Measurements from ENCODE around the gene BMP10. TPM values are rescaled to one million over a fixed set of nuclear protein-coding genes. Genes with fewer than 3 reads are reported as not detected.

The BMP10 gene
- total RNA-seq, 1 experiment from 2014 or later, result not detected

DNA sequence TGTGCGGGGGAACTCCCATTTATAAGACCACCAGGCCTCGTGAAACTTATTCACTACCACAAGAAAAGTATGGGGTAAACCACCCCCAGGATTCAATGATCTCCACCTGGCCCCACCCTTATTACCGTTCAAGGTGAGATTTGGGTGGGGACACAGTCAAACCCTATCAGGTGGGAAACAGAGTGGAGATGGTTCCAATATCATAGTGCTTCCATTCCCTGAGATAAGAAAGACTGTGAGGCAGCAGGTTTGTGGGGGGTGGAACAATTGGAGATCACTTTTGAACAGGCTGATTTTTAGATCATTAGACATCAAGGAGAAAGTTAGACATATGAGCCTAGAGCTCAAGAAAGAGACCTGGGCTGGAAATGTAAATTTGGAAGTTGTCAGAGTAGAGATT, 42.2 kb upstream of the BMP10 start:
- H3K27ac Mint-ChIP-seq, result no peak overlapping the region
- peaks cover 0 to 10% of the 10 kb centered on the region in 2 experiments; a peak in 1 of 5 replicates for H3K9me3 Mint-ChIP-seq
- Histone ChIP-seq H4K91ac (ENCODE audit: insufficient read length, low read depth, low read length) (no peak overlapping the region), H3K27ac (ENCODE audit: insufficient read length, low read depth, low read length) (no peak overlapping the region), H4K8ac (replicated peaks; ENCODE audit: insufficient read length, low read depth, low read length) (no peak overlapping the region), H2AFZ (ENCODE audit: low read length) (no peak overlapping the region), H2BK15ac (ENCODE audit: low read depth, low read length) (no peak overlapping the region), H3K23me2 (ENCODE audit: insufficient read length, low read depth, low read length, poor library complexity, severe bottlenecking) (no peaks in the 10 kb centered on the region), H3K27me3 (ENCODE audit: insufficient read depth, low read length) (no peaks in the 10 kb centered on the region), H3K4me1 (ENCODE audit: insufficient read depth, low read length) (peaks cover 5% of the 10 kb centered on the region), H2BK120ac (ENCODE audit: low read depth, low read length, poor library complexity, severe bottlenecking) (no peak overlapping the region), H3K56ac (ENCODE audit: insufficient read length, low read depth, low read length) (no peak overlapping the region), H4K20me1 (ENCODE audit: control insufficient read depth, insufficient read depth, insufficient read length) (no peaks in the 10 kb centered on the region), H3K18ac (ENCODE audit: insufficient read length, low read depth, low read length) (no peak overlapping the region), H2BK20ac (ENCODE audit: low read depth, low read length, poor library complexity, severe bottlenecking) (no peak overlapping the region), H2AK5ac (ENCODE audit: insufficient read length, low read length) (no peak overlapping the region), H3K79me2 (ENCODE audit: insufficient read depth, low read length) (no peaks in the 10 kb centered on the region), H3K79me1 (ENCODE audit: insufficient read depth, low read depth, low read length, poor library complexity, severe bottlenecking) (no peaks in the 10 kb centered on the region), H3K23ac (ENCODE audit: insufficient read length, low read depth, low read length) (no peak overlapping the region), H3K9ac (ENCODE audit: extremely low read depth, insufficient read length, low read length) (no peak overlapping the region), H3K9me3 (ENCODE audit: control insufficient read depth, low read depth, low read length) (no peaks in the 10 kb centered on the region), H3K4me2 (ENCODE audit: insufficient read depth, insufficient read length, low read length) (no peak overlapping the region), H3T11ph (ENCODE audit: low read length) (no peak overlapping the region), H4K5ac (ENCODE audit: insufficient read length, low read depth, low read length) (no peak overlapping the region), H3K4ac (ENCODE audit: low read depth, low read length) (no peak overlapping the region), H3K14ac (ENCODE audit: insufficient read depth, low read length) (no peak overlapping the region), H2BK12ac (ENCODE audit: insufficient read length, low read depth, low read length) (no peak overlapping the region), H2BK5ac (ENCODE audit: insufficient read length, low read length) (no peak overlapping the region)
- H3K27me3 Mint-ChIP-seq (ENCODE audit: low read depth), result no peaks in the 10 kb centered on the region
- peaks cover 10 to 14% of the 10 kb centered on the region in 2 experiments for H3K4me1 Mint-ChIP-seq
- H3K4me3 Mint-ChIP-seq, result no peak overlapping the region
- DNase-seq, result no peak
- 0 out of 7 replicates have a peak, but pooled peaks cover 0 to 3% (median 0%) of the 10 kb centered on the region in 3 experiments for H3K36me3 Mint-ChIP-seq (ENCODE audit: insufficient read depth in 1 of 3, low read depth in 3 of 3)
- WGBS (ENCODE audit: extremely low coverage, insufficient read length, low lambda C conversion rate), result no CpG with 5 or more reads among the region's 3 CpGs
- TF ChIP-seq, protein P1, sequence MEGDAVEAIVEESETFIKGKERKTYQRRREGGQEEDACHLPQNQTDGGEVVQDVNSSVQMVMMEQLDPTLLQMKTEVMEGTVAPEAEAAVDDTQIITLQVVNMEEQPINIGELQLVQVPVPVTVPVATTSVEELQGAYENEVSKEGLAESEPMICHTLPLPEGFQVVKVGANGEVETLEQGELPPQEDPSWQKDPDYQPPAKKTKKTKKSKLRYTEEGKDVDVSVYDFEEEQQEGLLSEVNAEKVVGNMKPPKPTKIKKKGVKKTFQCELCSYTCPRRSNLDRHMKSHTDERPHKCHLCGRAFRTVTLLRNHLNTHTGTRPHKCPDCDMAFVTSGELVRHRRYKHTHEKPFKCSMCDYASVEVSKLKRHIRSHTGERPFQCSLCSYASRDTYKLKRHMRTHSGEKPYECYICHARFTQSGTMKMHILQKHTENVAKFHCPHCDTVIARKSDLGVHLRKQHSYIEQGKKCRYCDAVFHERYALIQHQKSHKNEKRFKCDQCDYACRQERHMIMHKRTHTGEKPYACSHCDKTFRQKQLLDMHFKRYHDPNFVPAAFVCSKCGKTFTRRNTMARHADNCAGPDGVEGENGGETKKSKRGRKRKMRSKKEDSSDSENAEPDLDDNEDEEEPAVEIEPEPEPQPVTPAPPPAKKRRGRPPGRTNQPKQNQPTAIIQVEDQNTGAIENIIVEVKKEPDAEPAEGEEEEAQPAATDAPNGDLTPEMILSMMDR (conservative IDR thresholded peaks at IDR 0.05), result no peak

Data from H9 (cell line).